Gastroesophageal sphincter (tissue), 4 donors: ENCODE results near the gene RNF34. TPM values are rescaled to one million over a fixed set of nuclear protein-coding genes. Genes with fewer than 3 reads are reported as not detected.

Experiments used
- ATAC-seq: fragments of 150-250 bp; one replicate; pipeline ENCODE4 v1.9.1; 2016; ENCODE audit warnings: mild to moderate bottlenecking, moderate library complexity
- H3K27ac ChIP-seq, 4 donors: fragments of 200-600 bp; sonication (generic) in 3 of 4; 1 replicate in 3 of 4; 2 replicates in 1 of 4; pipeline ENCODE4 v1.5.1; 2016 to 2019
- H3K27me3 ChIP-seq: fragments of 200-600 bp; sonication (generic); one replicate; pipeline ENCODE4 v1.5.1; 2019
- H3K36me3 ChIP-seq, 2 donors: fragments of 200-600 bp; sonication (generic); one replicate each; pipeline ENCODE4 v1.5.1; 2019; ENCODE audit warnings: control low read depth in 1 of 2
- H3K4me1 ChIP-seq, 3 donors: fragments of 200-600 bp; sonication (generic); 1 replicate in 2 of 3; 2 replicates in 1 of 3; pipeline ENCODE4 v1.5.1; 2016 to 2019; ENCODE audit warnings: control low read depth in 2 of 3
- H3K4me3 ChIP-seq, 2 donors: fragments of 200-600 bp; sonication (generic); one replicate each; pipeline ENCODE4 v1.5.1; 2019; ENCODE audit warnings: mild to moderate bottlenecking in 1 of 2, moderate library complexity in 1 of 2
- H3K9me3 ChIP-seq, 3 donors: fragments of 200-600 bp; sonication (generic); one replicate each; pipeline ENCODE4 v1.5.1; 2017 to 2019; ENCODE audit warnings: control low read depth in 2 of 3
- EP300 ChIP-seq: sonication (generic); formaldehyde crosslinking; IDR thresholded peaks from one replicate; pipeline ENCODE4 v1.6.1; 2017; ENCODE audit warnings: antibody characterized with exemption, mild to moderate bottlenecking
- POLR2A ChIP-seq, 2 donors: fragments of 450-650 bp; IDR thresholded peaks; one replicate each; pipeline ENCODE4 v1.6.1; 2017; ENCODE audit warnings: antibody characterized with exemption in 2 of 2, mild to moderate bottlenecking in 2 of 2, moderate library complexity in 1 of 2
- POLR2AphosphoS5 ChIP-seq: sonication (generic); formaldehyde crosslinking; IDR thresholded peaks from one replicate; pipeline ENCODE4 v1.6.1; 2017; ENCODE audit warnings: antibody characterized with exemption
- WGBS, 2 donors: methylation state at CpG; one replicate each; pipeline ENCODE4 v1.1.5; 2018; ENCODE audit warnings: low coverage in 1 of 2; 5-methylcytosine and 5-hydroxymethylcytosine counted together
- total RNA-seq, 4 donors: library from RNA; depleted of rRNA; stranded (reverse); fragments of >200 nt; gene quantifications; one replicate each; pipeline ENCODE4 v1.1.0, GENCODE V29; 2016
- TF ChIP-seq, protein P1 (sequence below), 4 experiments: fragments of 200-600 bp in 2 of 4; fragments of 450-650 bp in 2 of 4; sonication (generic) in 1 of 4; IDR thresholded peaks; one replicate each; pipeline ENCODE4 v1.5.1; 2017 to 2019; ENCODE audit warnings: antibody characterized with exemption in 4 of 4, mild to moderate bottlenecking in 2 of 4, moderate library complexity in 2 of 4

The RNF34 gene, protein sequence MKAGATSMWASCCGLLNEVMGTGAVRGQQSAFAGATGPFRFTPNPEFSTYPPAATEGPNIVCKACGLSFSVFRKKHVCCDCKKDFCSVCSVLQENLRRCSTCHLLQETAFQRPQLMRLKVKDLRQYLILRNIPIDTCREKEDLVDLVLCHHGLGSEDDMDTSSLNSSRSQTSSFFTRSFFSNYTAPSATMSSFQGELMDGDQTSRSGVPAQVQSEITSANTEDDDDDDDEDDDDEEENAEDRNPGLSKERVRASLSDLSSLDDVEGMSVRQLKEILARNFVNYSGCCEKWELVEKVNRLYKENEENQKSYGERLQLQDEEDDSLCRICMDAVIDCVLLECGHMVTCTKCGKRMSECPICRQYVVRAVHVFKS
- 10 to 100 TPM; 42.5 to 76.0 (median 56.3) TPM for total RNA-seq

DNA sequence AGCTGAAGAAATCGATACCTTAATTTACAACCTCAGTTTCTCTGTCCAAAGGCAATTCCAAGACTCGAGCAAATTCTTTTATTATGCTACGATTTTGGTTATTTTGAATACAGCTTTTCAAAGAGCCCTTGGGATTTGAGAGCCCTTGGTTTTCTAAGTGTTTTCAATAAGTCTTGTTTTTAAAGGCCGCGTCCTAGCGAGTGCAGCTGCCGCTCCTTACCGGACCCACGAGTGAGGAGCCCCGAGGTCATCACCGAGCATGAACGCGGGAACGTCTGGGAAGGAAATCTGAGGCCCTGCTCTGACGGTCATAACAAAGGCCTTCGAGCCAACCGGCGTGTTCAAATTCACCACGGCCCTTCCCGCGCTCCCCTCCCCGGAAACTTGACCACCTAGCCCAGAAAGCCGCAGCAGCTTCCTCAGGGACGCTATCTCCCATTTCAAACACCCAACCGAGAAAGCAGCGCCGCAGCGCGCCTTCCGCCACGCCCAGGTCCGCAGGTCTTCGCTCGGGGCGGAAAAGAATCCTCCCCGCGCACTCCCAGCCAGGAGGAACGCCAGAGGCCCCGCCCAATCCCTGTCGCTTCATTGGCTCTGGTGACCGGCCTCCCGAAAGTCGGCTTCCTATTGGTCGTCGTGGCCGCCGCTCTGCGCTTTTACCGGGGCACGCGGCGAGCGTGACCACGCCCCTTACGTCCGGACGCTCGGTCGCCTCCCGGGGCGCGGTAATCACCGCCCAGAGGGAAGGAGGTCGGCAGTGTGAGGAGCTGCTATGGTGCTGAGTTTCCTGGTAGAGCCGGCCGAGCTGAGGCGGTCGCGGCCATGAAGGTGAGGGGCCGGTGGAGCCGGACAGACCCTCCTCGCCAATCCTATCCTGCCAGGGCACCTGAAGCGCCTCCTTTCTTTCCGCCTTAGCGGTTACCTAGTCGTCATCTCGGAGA is at the start of gene RNF34:
Gene RNF34, plus strand, starts transcription at position 728 of the 941 bp plus-strand sequence. Its CDS starts 95 bp downstream, at position 823.
- TF ChIP-seq, protein P1, sequence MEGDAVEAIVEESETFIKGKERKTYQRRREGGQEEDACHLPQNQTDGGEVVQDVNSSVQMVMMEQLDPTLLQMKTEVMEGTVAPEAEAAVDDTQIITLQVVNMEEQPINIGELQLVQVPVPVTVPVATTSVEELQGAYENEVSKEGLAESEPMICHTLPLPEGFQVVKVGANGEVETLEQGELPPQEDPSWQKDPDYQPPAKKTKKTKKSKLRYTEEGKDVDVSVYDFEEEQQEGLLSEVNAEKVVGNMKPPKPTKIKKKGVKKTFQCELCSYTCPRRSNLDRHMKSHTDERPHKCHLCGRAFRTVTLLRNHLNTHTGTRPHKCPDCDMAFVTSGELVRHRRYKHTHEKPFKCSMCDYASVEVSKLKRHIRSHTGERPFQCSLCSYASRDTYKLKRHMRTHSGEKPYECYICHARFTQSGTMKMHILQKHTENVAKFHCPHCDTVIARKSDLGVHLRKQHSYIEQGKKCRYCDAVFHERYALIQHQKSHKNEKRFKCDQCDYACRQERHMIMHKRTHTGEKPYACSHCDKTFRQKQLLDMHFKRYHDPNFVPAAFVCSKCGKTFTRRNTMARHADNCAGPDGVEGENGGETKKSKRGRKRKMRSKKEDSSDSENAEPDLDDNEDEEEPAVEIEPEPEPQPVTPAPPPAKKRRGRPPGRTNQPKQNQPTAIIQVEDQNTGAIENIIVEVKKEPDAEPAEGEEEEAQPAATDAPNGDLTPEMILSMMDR (IDR thresholded peaks at IDR 0.05), result peak in 1 of 4 experiments; percentile 2
- TF ChIP-seq POLR2A (IDR thresholded peaks at IDR 0.05) (peak; percentile 91 to 94), EP300 (no peak), POLR2AphosphoS5 (peak; percentile 99)
- peaks cover 0 to 1% of the 10 kb centered on the region in 2 donors for H3K36me3 ChIP-seq
- H3K9me3 ChIP-seq, result no peaks in the 10 kb centered on the region
- 1 to 12% methylated on average over 6 to 10 of the region's 77 CpGs for WGBS, 2 donors
- peak; percentile 99 for ATAC-seq
- H3K27me3 ChIP-seq, result no peaks in the 10 kb centered on the region
- peak within 1 kb of the TSS; percentile 83 to 95 for H3K4me3 ChIP-seq
- peak within 1 kb of the TSS; percentile 79 to 98 (median 94) for H3K27ac ChIP-seq
- peaks cover 0 to 51% (median 14%) of the 10 kb centered on the region in 3 donors for H3K4me1 ChIP-seq

DNA sequence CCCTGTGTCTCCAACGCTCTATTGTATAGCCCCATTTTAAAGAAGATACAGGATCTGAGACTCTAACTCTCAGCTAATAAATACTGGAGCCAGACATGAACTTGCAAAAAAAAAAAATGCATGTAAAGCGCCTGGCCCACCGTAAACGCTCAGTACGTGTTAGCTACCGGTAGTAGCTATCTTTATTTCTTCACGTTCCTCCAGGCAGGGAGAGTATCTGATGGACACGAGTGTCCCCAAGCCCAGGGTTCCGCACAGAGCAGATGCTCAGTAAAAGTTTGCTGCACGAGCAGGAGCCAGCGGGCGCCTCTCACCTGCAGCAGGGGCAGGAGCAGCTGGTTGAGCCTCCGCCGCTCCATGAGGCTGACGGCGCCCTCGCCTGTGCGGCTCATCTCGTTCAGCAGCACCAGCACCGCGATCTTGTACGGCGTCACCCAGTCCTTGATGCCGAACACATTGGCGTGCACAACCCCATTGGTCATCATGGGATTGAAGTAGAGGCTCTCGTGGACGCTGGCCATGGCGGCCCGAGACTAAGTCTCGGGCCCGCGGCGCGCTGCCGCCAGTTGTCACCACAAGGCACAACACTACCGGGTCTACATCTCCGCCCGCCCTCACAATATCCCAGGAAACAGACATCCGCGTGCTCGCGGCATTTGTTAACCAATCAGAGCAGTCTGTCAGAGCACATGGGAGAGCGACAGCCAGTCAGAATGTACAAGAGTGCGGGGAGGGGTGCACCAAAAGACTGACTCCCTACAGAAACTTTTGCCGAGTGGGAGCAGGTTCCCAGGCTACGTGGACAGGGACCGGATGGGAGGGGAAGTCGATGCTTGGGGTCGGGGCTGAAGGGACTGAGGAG is 47.9 kb upstream of the RNF34 start, which contains the start of gene ANAPC5:
Gene ANAPC5, minus strand, starts transcription at position 592 of the 862 bp plus-strand sequence. Its CDS starts 71 bp downstream, at position 521.
- peak; percentile 100 for ATAC-seq
- 0% methylated on average over 5 to 16 of the region's 49 CpGs for WGBS, 2 donors

DNA sequence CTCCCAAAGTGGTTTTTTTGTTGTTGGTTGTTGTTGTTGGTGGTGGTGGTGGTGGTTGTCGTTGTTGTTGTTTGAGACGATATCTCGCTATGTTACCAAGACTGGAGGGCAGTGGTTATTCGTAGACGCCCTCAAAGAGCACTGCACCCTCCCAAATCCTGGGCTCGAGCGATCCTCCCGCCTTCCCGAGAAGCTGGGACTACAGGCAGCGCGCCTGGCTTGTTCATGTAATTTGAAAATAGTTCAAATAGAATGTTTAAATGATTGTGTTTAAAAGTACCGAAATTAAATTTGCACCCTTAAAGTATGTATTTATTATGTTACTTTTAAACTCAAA is 47.3 kb upstream of the RNF34 start:
- Histone ChIP-seq H3K4me3 (peak overlapping the region; percentile 76 to 78), H3K9me3 (no peaks in the 10 kb centered on the region), H3K4me1 (peaks cover 0 to 36% (median 13%) of the 10 kb centered on the region in 3 donors), H3K27me3 (no peaks in the 10 kb centered on the region), H3K27ac (peak overlapping the region; percentile 59 to 86 (median 81)), H3K36me3 (no peaks in the 10 kb centered on the region)
- 0 to 1% methylated on average over 8 to 11 of the region's 12 CpGs for WGBS, 2 donors
- ATAC-seq, result peak; percentile 76
- TF ChIP-seq POLR2AphosphoS5 (no peak), EP300 (no peak), POLR2A (IDR thresholded peaks at IDR 0.05) (no peak)
- TF ChIP-seq, protein P1 (IDR thresholded peaks at IDR 0.05), result no peak

More for the DNA sequence above, 47.9 kb upstream of the RNF34 start, which contains the start of gene ANAPC5:
- Histone ChIP-seq H3K27ac (peak within 1 kb of the TSS; percentile 59 to 86 (median 81)), H3K9me3 (no peaks in the 10 kb centered on the region), H3K27me3 (no peaks in the 10 kb centered on the region), H3K4me3 (peak within 1 kb of the TSS; percentile 76 to 78), H3K36me3 (peaks cover 0 to 5% of the 10 kb centered on the region in 2 donors), H3K4me1 (peaks cover 0 to 36% (median 13%) of the 10 kb centered on the region in 3 donors)
- TF ChIP-seq POLR2AphosphoS5 (peak; percentile 71), EP300 (no peak), POLR2A (IDR thresholded peaks at IDR 0.05) (peak; percentile 59 to 68)
- TF ChIP-seq, protein P1 (IDR thresholded peaks at IDR 0.05), result peak in 2 of 4 experiments; percentile 19 to 20

DNA sequence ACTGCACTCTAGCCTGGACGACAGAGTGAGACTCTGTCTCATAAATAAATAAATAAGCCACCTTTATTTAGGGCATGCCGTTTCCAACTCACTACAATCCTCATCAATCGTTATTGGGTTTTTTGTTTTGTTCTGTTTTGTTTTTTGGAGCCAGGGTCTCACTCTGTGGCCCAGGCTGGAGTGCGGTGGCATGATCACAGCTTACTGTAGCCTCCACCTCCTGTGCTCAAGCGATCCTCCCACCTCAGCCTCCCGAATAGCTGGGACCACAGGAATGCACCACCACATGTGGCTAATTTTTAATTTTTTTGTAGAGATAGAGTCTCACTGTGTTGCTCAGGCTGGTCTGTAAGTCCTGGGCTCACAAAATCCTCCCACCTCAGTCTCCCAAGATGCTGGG is 44.1 kb upstream of the RNF34 start:
- Histone ChIP-seq H3K4me1 (peaks cover 0 to 17% (median 13%) of the 10 kb centered on the region in 3 donors), H3K27ac (no peak overlapping the region), H3K27me3 (no peaks in the 10 kb centered on the region), H3K9me3 (no peaks in the 10 kb centered on the region), H3K36me3 (no peaks in the 10 kb centered on the region), H3K4me3 (no peak overlapping the region)
- 76 to 86% methylated on average over 6 of the region's 6 CpGs for WGBS, 2 donors
- TF ChIP-seq POLR2A (IDR thresholded peaks at IDR 0.05) (no peak), POLR2AphosphoS5 (no peak)
- TF ChIP-seq, protein P1 (IDR thresholded peaks at IDR 0.05), result no peak
- ATAC-seq, result no peak
